Measurements from ENCODE around the gene XRN2.

DNA sequence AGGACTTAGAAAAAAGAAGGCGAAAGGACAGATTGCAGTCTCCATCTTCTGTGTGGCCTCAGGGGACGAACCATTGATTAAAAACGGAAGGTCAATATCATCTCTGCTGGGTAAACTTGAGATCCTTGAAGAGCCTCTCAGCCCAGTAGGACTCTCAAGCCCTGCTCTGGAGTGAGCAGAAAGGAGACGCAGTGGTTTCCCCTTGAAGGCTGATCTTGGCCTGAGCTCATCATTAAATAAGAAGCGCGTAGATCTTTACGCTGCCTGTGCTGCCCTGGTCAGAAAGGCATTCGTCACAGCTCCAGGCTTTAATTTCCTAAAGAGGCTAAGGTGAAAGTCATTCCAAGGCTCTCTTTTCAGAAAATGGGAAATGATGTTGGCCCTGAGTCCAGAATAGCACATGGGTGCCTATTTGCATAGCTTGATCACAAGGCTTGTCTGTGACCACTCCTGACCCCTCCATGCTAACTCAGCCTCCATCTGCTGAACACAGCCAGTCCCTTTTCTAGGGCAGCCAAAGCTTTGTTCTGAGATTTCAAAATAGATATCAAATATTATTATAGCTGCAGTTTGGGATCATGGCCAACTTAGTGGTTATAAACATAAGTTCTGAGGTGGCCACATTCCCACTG is 29.3 kb upstream of the XRN2 start:
- TF ChIP-seq CTCF (IDR thresholded peaks at IDR 0.05), result no peak
- TF ChIP-seq POLR2AphosphoS5 (IDR thresholded peaks at IDR 0.05), result no peak
- no peak for TF ChIP-seq POLR2A (IDR thresholded peaks at IDR 0.05)

Data from stomach (tissue), 4 donors.